Karpas-422 (cell line): ENCODE results near the gene DVL2. TPM values are rescaled to one million over a fixed set of nuclear protein-coding genes. Genes with fewer than 3 reads are reported as not detected.
A peak's percentile ranks its signal among the peaks of the same experiment; 100 is the strongest.

Experiments
- DNase-seq: peaks from one replicate; pipeline ENCODE4 v3.0.0-alpha.2; 2015
- H2AFZ ChIP-seq: fragments of 200-600 bp; sonication (generic); 2 replicates; pipeline ENCODE4 v1.6.1; 2014; ENCODE audit warnings: antibody characterized with exemption, low read length, mixed read lengths
- H3K27ac ChIP-seq: fragments of 200-600 bp; sonication (generic); 2 replicates; pipeline ENCODE4 v1.5.1; 2014; ENCODE audit warnings: mild to moderate bottlenecking, low read length, moderate library complexity
- H3K27me3 ChIP-seq: fragments of 200-600 bp; sonication (generic); 2 replicates; pipeline ENCODE4 v1.6.1; 2014; ENCODE audit warnings: low read length, mixed read lengths
- H3K36me3 ChIP-seq: fragments of 200-600 bp; sonication (generic); 2 replicates; pipeline ENCODE4 v1.6.1; 2014; ENCODE audit warnings: low read length, mixed read lengths; ENCODE audit not compliant: insufficient read depth
- H3K4me1 ChIP-seq: fragments of 200-600 bp; sonication (generic); 2 replicates; pipeline ENCODE4 v1.6.1; 2014; ENCODE audit warnings: mild to moderate bottlenecking, low read length, mixed read lengths
- H3K4me2 ChIP-seq: fragments of 200-600 bp; sonication (generic); 2 replicates; pipeline ENCODE4 v1.6.1; 2014; ENCODE audit warnings: low read length, low read depth, mild to moderate bottlenecking; ENCODE audit not compliant: poor library complexity, severe bottlenecking
- H3K4me3 ChIP-seq: fragments of 200-600 bp; sonication (generic); 2 replicates; pipeline ENCODE4 v1.5.1; 2014; ENCODE audit warnings: mild to moderate bottlenecking, antibody characterized with exemption, low read length, mixed read lengths
- H3K79me2 ChIP-seq: fragments of 200-600 bp; sonication (generic); 2 replicates; pipeline ENCODE4 v1.6.1; 2014; ENCODE audit warnings: mild to moderate bottlenecking, low read length, mixed read lengths
- H3K9ac ChIP-seq: fragments of 200-600 bp; sonication (generic); 2 replicates; pipeline ENCODE4 v1.6.0; 2014; ENCODE audit warnings: low read length
- H3K9me2 ChIP-seq: fragments of 200-600 bp; sonication (generic), shearing (Covaris generic); replicated peaks from 2 replicates; pipeline ENCODE4 v1.6.0; 2014; ENCODE audit warnings: mild to moderate bottlenecking, low read length, moderate library complexity; ENCODE audit not compliant: insufficient read depth
- H3K9me3 ChIP-seq: fragments of 300-700, 200-600 bp; sonication (generic); 2 replicates; pipeline ENCODE4 v1.6.1; 2014; ENCODE audit warnings: low read length, mixed read lengths
- H4K20me1 ChIP-seq: fragments of 200-600 bp; sonication (generic); 2 replicates; pipeline ENCODE4 v1.6.1; 2014; ENCODE audit warnings: mild to moderate bottlenecking, antibody characterized with exemption, low read length, low read depth; ENCODE audit not compliant: insufficient read depth
- total RNA-seq: library from RNA; depleted of rRNA; stranded (reverse); fragments of >200 nt; shearing (Covaris generic); gene quantifications from 2 replicates; pipeline ENCODE4 v1.2.3, GENCODE V29; 2014; ENCODE audit warnings: low replicate concordance

Gene DVL2
- total RNA-seq, 1 experiment from 2014 or later: 75.2 TPM

- Histone ChIP-seq H3K4me2 (no peak overlapping the region), H3K4me1 (no peaks in the 10 kb centered on the region), H3K4me3 (no peak overlapping the region), H3K9me2 (no peaks in the 10 kb centered on the region), H3K27me3 (no peaks in the 10 kb centered on the region), H3K9me3 (no peaks in the 10 kb centered on the region), H4K20me1 (no peaks in the 10 kb centered on the region), H3K79me2 (peaks cover 2% of the 10 kb centered on the region; the same call in 1 of the 2 replicates), H2AFZ (no peak overlapping the region), H3K9ac (no peak overlapping the region), H3K27ac (no peak overlapping the region), H3K36me3 (peaks cover 14% of the 10 kb centered on the region; the same call in 1 of the 2 replicates)
- DNase-seq: no peak
Measured at GRCh38 chr17:7259555-7259889, 25.2 kb upstream of the DVL2 start.

- no peaks in the 10 kb centered on the region for H3K27me3 ChIP-seq
- peaks cover 8% of the 10 kb centered on the region for H3K79me2 ChIP-seq
- DNase-seq: no peak
- no peak overlapping the region for H3K9ac ChIP-seq
- H3K4me1 ChIP-seq: no peaks in the 10 kb centered on the region
- H3K36me3 ChIP-seq: peaks cover 19% of the 10 kb centered on the region; the same call in 1 of the 2 replicates
- no peak overlapping the region for H3K4me3 ChIP-seq
- H3K9me3 ChIP-seq: no peaks in the 10 kb centered on the region
- H3K27ac ChIP-seq: no peak overlapping the region
- H4K20me1 ChIP-seq: no peaks in the 10 kb centered on the region
- H3K9me2 ChIP-seq: no peaks in the 10 kb centered on the region
- H2AFZ ChIP-seq: no peak overlapping the region
- no peak overlapping the region for H3K4me2 ChIP-seq
Measured at GRCh38 chr17:7258731-7259554, 24.6 kb upstream of the DVL2 start.

GRCh38 chr17:7256766-7257456 lies 22.6 kb upstream of the DVL2 start:
- Histone ChIP-seq H2AFZ (no peak overlapping the region), H3K27me3 (no peaks in the 10 kb centered on the region), H3K79me2 (peaks cover 20% of the 10 kb centered on the region), H3K9me2 (no peaks in the 10 kb centered on the region), H3K9ac (no peak overlapping the region), H3K36me3 (peaks cover 19% of the 10 kb centered on the region; the same call in 1 of the 2 replicates), H3K27ac (no peak overlapping the region), H3K4me1 (peaks cover 8% of the 10 kb centered on the region), H4K20me1 (no peaks in the 10 kb centered on the region), H3K9me3 (no peaks in the 10 kb centered on the region), H3K4me2 (no peak overlapping the region), H3K4me3 (no peak overlapping the region)
- no peak for DNase-seq

GRCh38 chr17:7254511-7254910 lies 20.2 kb upstream of the DVL2 start:
- peaks cover 39% of the 10 kb centered on the region for H3K79me2 ChIP-seq
- no peaks in the 10 kb centered on the region for H3K9me3 ChIP-seq
- peaks cover 17% of the 10 kb centered on the region for H3K4me1 ChIP-seq
- no peaks in the 10 kb centered on the region for H3K9me2 ChIP-seq
- H2AFZ ChIP-seq: no peak overlapping the region
- no peak overlapping the region for H3K4me3 ChIP-seq
- H3K27me3 ChIP-seq: no peaks in the 10 kb centered on the region
- H3K27ac ChIP-seq: no peak overlapping the region
- H4K20me1 ChIP-seq: peaks cover 9% of the 10 kb centered on the region; the same call in 1 of the 2 replicates
- no peak overlapping the region for H3K4me2 ChIP-seq
- peaks cover 19% of the 10 kb centered on the region; the same call in 1 of the 2 replicates for H3K36me3 ChIP-seq
- no peak for DNase-seq
- no peak overlapping the region for H3K9ac ChIP-seq

- H3K27me3 ChIP-seq: no peaks in the 10 kb centered on the region
- H3K36me3 ChIP-seq: peaks cover 19% of the 10 kb centered on the region; the same call in 1 of the 2 replicates
- H3K4me1 ChIP-seq: peaks cover 27% of the 10 kb centered on the region
- H3K9ac ChIP-seq: peak overlapping the region; percentile 90
- no peak for DNase-seq
- H4K20me1 ChIP-seq: peaks cover 17% of the 10 kb centered on the region; the same call in 1 of the 2 replicates
- no peaks in the 10 kb centered on the region for H3K9me2 ChIP-seq
- peaks cover 54% of the 10 kb centered on the region for H3K79me2 ChIP-seq
- peak overlapping the region; percentile 80 for H3K27ac ChIP-seq
- peak overlapping the region; percentile 94 for H3K4me2 ChIP-seq
- H2AFZ ChIP-seq: no peak overlapping the region
- peak overlapping the region; percentile 90 for H3K4me3 ChIP-seq
- no peaks in the 10 kb centered on the region for H3K9me3 ChIP-seq
Measured at GRCh38 chr17:7253082-7253481, 18.8 kb upstream of the DVL2 start.

- peaks cover 17% of the 10 kb centered on the region; the same call in 1 of the 2 replicates for H4K20me1 ChIP-seq
- H3K27ac ChIP-seq: peak within 1 kb of the TSS; percentile 80
- H3K79me2 ChIP-seq: peaks cover 60% of the 10 kb centered on the region
- DNase-seq: peak; percentile 97
- H3K36me3 ChIP-seq: peaks cover 19% of the 10 kb centered on the region; the same call in 1 of the 2 replicates
- H3K9ac ChIP-seq: peak within 1 kb of the TSS; percentile 94
- H3K4me3 ChIP-seq: peak within 1 kb of the TSS; percentile 90
- H3K9me2 ChIP-seq: no peaks in the 10 kb centered on the region
- peak within 1 kb of the TSS; percentile 94 for H3K4me2 ChIP-seq
- H3K4me1 ChIP-seq: peaks cover 27% of the 10 kb centered on the region
- H3K27me3 ChIP-seq: no peaks in the 10 kb centered on the region
- peak within 1 kb of the TSS; percentile 58; the same call in 1 of the 2 replicates for H2AFZ ChIP-seq
- no peaks in the 10 kb centered on the region for H3K9me3 ChIP-seq
Measured at GRCh38 chr17:7252176-7253043, 18.1 kb upstream of the DVL2 start, which contains the start of gene ELP5. TSS of gene ELP5 (plus strand) at chr17:7252215. CDS start at chr17:7252551, 336 bp downstream.

GRCh38 chr17:7251661-7252175 lies 17.4 kb upstream of the DVL2 start, which contains the start of gene CTDNEP1:
TSS of gene CTDNEP1 (minus strand) at chr17:7251734. CDS start at chr17:7251296, 438 bp downstream.
- Histone ChIP-seq H3K4me3 (peak within 1 kb of the TSS; percentile 90), H3K27ac (peak within 1 kb of the TSS; percentile 80), H4K20me1 (peaks cover 17% of the 10 kb centered on the region; the same call in 1 of the 2 replicates), H3K9me3 (no peaks in the 10 kb centered on the region), H3K9me2 (no peaks in the 10 kb centered on the region), H3K4me1 (peaks cover 27% of the 10 kb centered on the region), H3K9ac (peak within 1 kb of the TSS; percentile 94), H3K4me2 (peak within 1 kb of the TSS; percentile 94), H3K79me2 (peaks cover 67% of the 10 kb centered on the region), H2AFZ (peak within 1 kb of the TSS; percentile 58; the same call in 1 of the 2 replicates), H3K36me3 (peaks cover 20% of the 10 kb centered on the region; the same call in 1 of the 2 replicates), H3K27me3 (no peaks in the 10 kb centered on the region)
- DNase-seq: peak; percentile 99
